HG03575 (cell line): Measurements from ENCODE around the gene TSSK3.
"Not testable (repeated sequence)": the region's sequence is repeated elsewhere in the genome, so short reads cannot be mapped to it uniquely, and the experiment has no call there.

Experiments used
- ATAC-seq: cut with Tn5 transposase; IDR thresholded peaks from one replicate; pipeline ENCODE4 v1.9.1; 2021; ENCODE audit not compliant: unreplicated experiment, insufficient number of reproducible peaks, low FRiP score; ENCODE audit errors: extremely low read depth

Gene TSSK3

DNA sequence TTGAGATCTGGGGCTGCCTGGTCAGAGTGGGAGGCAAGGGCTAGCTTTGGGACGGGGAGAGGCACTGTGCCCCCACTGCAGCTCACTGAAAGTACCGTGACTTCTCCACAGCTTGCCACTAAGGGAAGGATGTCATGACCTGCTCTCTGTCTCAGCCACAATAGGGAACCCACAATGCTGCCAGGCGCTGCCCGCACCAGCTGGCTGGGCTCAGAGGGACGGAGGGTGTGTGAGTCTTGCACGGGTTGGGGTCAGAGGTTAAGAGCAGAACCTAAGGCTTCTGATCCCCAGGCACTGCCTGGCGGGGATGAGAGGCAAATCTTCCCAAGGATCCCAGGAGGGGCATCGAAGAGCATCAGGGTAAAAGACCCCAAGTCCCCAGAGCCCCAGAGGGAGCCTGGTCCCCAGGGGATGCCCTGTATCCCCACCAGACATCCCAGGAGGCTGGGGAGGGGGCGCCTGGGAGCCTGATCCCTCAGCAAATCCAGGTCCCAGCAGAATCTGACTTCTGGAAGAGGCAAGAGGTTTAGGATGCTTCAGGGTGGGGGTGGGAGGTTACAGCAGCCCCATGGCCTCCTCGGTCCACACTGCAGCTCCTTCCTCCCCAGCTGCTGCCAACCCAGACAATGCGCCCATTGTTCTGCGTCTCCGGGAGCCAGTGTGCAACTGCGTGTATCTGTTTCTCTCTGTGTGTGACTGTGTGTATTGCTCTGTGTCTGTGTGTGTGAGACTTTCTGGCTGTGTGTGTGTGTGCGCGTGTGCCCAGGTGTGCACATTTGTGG lies 24.3 kb upstream of the TSSK3 start:
- ATAC-seq: no peak

GRCh38 chr1:32338637-32339145 lies 23.6 kb upstream of the TSSK3 start:
- no peak for ATAC-seq

DNA sequence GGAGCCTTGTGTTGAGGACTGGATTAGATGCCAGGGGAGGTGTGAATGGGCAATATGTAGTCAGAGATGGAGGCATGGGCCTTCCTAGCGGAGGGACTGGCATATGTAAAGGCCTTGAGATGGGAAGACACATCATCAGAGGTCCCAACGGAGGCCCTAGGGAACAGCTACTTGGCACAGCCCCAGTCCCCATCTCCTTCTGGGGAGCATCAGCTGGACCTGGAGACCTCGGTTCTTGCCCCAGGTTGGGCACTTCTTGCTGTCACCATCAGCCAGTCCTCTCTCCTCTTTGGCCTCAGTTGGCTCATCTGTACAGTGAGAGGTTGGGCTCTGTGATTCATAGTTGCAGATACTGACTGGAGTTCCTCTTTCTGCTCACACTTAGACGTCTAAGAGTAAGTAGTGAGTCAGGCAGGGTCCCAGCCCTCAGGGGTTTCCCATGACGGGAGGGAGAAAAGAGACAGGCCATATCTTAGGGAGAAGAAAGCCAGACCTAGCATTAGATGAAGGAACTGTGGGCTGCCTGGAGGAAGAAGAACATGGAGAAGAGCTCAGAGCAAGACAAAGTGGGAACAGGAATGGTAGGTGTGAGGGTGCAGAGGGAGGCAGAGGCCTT lies 22.9 kb upstream of the TSSK3 start:
- no peak for ATAC-seq

DNA sequence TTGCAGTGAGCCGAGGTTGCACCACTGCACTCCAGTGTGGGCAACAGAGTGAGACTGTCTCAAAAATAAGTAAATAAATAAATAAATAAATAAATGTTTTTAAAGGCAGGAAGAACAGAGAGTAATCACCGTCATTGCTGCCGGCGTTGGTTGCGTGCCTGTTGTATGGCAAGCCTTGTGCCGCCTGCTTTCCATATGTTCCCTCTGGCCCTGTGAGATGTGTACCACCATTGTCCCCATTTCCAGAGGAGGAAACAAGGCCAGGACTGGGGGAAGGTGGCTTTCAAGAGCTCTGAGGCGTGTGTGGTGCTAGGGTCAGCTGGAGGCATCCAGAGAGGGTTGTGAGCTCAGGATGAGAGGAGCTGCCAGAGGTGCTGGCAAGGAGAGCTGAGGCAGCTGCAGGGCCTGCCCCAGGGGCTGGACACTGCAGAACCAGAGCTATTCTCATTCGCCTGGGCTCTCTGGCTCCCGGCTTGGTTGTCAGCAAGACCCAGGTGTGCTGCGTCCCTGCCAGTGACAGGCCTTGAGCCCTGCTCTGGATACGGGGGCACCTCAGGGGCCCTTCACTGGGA lies 21.1 kb upstream of the TSSK3 start:
- no peak for ATAC-seq

DNA sequence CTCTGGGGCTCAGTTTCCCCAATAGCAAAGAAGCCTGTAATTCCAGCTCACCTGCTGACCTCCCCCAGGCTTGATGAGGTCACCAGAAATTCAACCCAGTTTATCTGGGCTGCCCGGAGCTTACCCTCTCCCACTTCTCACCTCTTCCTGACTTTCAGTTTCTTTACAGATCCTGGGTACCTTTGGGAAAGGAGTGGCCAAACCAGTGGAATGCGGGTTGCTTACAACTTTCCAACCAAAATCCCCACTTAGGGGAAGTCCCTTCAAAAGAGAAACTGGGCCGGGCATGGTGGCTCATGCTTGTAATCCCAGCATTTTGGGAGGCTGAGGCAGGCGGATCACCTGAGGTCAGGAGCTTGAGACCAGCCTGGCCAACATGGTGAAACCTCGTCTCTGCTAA lies 20.4 kb upstream of the TSSK3 start:
- ATAC-seq: no peak

- ATAC-seq: no peak
Measured at GRCh38 chr1:32342704-32343103, 19.6 kb upstream of the TSSK3 start.

GRCh38 chr1:32345289-32345827 lies 17.0 kb upstream of the TSSK3 start:
- no peak for ATAC-seq

GRCh38 chr1:32346532-32347157 lies 15.7 kb upstream of the TSSK3 start:
- ATAC-seq: no peak

GRCh38 chr1:32349211-32349708 lies 13.1 kb upstream of the TSSK3 start:
- no peak for ATAC-seq

- ATAC-seq: no peak
Measured at GRCh38 chr1:32350785-32351398, 11.4 kb upstream of the TSSK3 start.

DNA sequence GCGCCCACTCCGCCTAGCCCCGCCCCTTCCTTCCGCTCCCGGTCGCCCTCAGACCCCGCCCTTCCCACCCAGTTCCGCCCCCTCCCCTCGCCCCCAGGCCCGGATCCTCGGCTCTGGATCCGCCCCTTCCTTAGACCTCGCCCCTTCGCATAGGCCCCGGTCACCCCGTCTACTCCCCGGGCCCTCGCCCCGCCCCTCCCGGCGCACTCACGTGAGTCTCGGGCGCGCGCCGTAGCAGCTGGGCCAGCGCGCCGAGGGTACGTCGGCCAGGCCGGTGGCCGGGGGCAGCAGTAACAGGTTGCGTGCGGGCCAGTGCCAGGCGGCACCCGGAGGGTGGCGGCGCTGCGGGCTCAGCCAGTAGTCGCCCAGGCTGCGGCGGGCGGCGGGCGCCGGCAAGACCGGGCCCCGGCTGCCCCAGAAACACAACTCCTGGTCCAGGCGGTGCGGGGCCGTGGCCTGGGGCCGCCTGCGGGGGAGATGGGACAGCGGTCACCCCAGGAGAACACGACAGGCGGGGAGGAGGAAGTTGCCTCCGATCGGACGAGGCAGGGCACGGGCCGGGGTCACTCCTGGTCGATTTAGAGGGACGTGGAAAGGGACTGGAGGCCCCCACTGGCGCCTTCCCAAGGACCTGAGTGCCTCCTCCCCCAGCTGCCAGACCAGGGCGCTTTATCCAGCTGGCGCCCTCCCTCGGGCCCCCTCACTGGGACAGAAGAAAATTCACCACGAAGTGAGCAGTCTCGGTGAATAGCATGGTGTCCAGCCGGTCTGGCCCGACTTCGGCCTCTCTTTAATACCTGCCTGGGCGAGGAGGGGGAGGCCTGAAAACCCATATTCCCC lies 10.7 kb upstream of the TSSK3 start:
- no peak for ATAC-seq

DNA sequence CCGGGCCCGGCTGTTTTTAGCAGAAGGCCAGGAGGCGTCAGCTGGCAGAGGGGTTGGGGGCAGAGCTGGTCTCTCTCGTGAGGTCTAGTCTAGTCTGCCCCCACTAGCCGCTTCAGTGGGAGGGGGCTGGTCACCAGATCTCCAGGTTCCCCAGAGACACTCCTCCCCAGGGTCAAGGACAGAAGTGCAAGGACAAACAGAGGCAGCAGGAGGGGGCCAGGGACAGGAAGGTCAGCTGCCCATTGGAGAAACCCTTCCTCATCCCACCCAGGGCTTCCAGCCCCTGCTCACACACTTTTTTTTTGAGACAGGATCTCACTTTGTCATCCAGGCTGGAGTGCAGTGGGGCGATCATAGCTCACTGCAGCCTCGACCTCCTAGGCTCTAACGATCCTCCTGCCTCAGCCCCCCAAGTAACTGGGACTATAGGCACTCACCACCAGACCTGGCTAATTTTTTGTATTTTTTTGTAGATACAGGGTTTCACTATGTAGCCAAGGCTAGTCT lies 10.0 kb upstream of the TSSK3 start:
- no peak for ATAC-seq

- ATAC-seq: no peak
Measured at GRCh38 chr1:32352831-32353383, 9.4 kb upstream of the TSSK3 start.

DNA sequence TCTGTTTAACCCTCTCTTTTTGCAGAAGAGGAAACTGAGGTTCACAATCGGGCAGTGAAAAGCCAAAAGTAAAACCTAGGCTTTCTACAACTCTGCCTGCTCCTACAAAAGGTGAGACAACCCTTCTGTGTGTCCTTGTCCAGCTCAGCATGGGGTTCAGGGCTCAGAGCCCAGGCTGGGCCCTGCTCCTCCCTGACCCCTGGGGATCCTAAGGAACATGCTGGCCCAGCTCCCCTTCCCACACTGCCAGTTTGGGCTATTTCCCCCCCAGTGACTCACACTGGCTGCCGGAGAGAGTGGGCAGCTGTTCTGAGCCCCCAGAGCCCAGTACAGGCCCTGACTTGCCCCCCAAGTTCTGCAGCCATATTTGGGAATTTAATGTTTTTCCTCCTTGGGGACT lies 8.9 kb upstream of the TSSK3 start:
- ATAC-seq: no peak

DNA sequence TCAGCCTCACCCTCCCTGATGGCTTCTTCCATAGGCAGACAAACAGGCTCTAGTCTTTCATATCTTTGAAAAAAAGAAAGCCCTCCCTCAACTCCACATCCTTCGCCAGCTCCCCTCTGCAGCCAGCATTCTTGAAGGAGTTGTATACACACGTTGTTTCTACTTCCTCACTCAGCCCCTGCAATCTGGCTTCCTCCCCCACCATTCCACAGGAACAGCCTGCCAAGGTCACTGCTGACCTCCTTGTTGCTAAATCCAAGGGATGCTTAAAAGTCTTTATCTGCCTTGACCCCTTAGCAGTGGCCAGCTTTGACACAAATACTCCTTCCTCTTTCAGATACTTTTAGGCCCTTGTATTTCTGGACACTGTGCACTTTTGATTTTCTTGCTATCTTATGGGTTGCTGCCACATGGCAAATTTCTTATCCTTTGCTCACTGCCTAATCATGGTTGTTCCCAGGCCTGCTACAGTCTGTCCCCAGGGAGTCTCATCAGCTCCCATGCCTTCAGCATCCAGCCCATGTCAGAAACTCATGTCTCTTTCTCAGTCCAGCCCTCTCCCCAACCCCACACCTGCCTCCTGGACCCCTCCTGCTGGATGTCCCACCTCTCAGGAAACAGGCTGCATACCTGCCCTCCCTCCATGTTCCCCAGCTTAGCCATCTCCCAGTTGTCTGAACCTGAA lies 8.3 kb upstream of the TSSK3 start:
- no peak for ATAC-seq

GRCh38 chr1:32355778-32356177 lies 6.6 kb upstream of the TSSK3 start:
- ATAC-seq: not testable (repeated sequence)

- ATAC-seq: no peak
Measured at GRCh38 chr1:32356478-32356877, 5.9 kb upstream of the TSSK3 start.
